HEK293T (cell line): ENCODE data around the gene TPCN2.

ENCODE experiments used
- FOXK2 ChIP-seq: fragments of 450-650 bp; IDR thresholded peaks from 2 replicates; pipeline ENCODE4 v1.6.1; 2016; ENCODE audit warnings: mild to moderate bottlenecking
- LEF1 ChIP-seq: fragments of 450-650 bp; IDR thresholded peaks from 2 replicates; pipeline ENCODE4 v1.6.1; 2017; ENCODE audit warnings: mild to moderate bottlenecking, borderline replicate concordance
- NFRKB ChIP-seq: fragments of 450-650 bp; IDR thresholded peaks from 2 replicates; pipeline ENCODE4 v1.6.1; 2016; ENCODE audit warnings: mild to moderate bottlenecking, moderate library complexity

DNA sequence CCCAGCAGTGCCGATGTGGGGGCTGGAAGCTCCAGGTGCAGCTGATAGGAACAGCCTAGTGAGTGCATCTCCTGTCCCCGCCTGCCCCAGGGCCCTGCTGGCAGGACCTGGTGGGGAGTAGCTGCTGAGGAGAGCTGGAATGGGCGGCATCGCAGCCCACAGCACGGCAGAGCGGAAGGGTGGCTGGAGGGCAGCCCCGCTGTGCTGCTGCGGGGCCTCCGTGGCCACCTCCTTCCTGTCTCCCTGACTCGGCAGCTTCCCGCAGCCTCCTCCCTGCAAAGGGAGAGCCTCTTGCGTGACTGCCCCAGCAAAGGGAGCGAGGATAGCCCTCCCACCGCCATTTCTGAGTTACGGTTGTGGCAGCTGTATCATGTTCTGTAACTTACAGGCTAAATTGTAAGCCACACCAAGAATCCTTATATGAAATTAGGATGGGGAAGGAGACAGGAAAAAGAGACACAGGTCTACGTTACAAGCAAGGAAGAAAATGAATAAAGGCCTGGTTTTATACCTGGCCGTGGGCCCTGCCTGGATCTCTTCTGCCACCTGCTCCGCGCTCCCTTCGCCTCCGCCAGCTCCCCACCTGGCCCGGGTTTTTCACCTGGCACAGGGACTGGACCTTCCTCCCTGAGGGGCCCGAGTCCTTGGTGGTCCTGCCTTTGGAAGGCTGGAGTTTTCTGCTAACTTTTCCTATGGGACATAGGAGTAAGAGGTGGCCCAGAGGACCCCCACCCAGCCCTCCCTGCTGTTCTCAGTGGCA lies 10.0 kb downstream of the TPCN2 start:
- TF ChIP-seq NFRKB: no peak
- TF ChIP-seq FOXK2: no peak
- TF ChIP-seq LEF1: no peak
